MM.1S (cell line): ENCODE data around the gene FGF11.

ENCODE experiments used
- DNase-seq: peaks from one replicate; pipeline ENCODE4 v3.0.0-alpha.2; 2015
- H2AFZ ChIP-seq: fragments of 300-600 bp; sonication (generic); 2 replicates; pipeline ENCODE4 v1.6.0; 2016; ENCODE audit warnings: antibody characterized with exemption, low read length
- H3F3A ChIP-seq: fragments of 300-600 bp; sonication (generic); 2 replicates; pipeline ENCODE4 v1.6.1; 2016; ENCODE audit warnings: mild to moderate bottlenecking, antibody characterized with exemption, low read length, moderate library complexity, mixed read lengths; ENCODE audit not compliant: insufficient read depth
- H3K27ac ChIP-seq: fragments of 300-600 bp; sonication (generic); 2 replicates; pipeline ENCODE4 v1.5.1; 2016; ENCODE audit warnings: mild to moderate bottlenecking, low read length
- H3K27me3 ChIP-seq: fragments of 300-600 bp; sonication (generic); replicated peaks from 2 replicates; pipeline ENCODE4 v1.6.0; 2016; ENCODE audit warnings: low read length; ENCODE audit not compliant: insufficient read depth
- H3K36me3 ChIP-seq: fragments of 300-600 bp; sonication (generic); replicated peaks from 2 replicates; pipeline ENCODE4 v1.6.1; 2016; ENCODE audit warnings: mild to moderate bottlenecking, low read length, mixed read lengths; ENCODE audit not compliant: insufficient read depth
- H3K4me1 ChIP-seq: fragments of 300-600 bp; sonication (generic); 2 replicates; pipeline ENCODE4 v1.6.1; 2016; ENCODE audit warnings: low read length, mixed read lengths
- H3K4me2 ChIP-seq: fragments of 300-600 bp; sonication (generic); 2 replicates; pipeline ENCODE4 v1.6.0; 2016; ENCODE audit warnings: low read depth, low read length
- H3K4me3 ChIP-seq: fragments of 300-600 bp; sonication (generic); 2 replicates; pipeline ENCODE4 v1.5.1; 2016; ENCODE audit warnings: low read length, mixed read lengths
- H3K79me2 ChIP-seq: fragments of 300-600 bp; sonication (generic); 2 replicates; pipeline ENCODE4 v1.6.1; 2016; ENCODE audit warnings: mixed run types, low read length, mixed read lengths
- H3K9ac ChIP-seq: fragments of 300-600 bp; sonication (generic); 2 replicates; pipeline ENCODE4 v1.6.1; 2016; ENCODE audit warnings: low read length, mixed read lengths
- H3K9me2 ChIP-seq: fragments of 300-600 bp; sonication (generic); replicated peaks from 2 replicates; pipeline ENCODE4 v1.6.1; 2016; ENCODE audit warnings: mild to moderate bottlenecking, low read length, mixed read lengths; ENCODE audit not compliant: insufficient read depth
- H3K9me3 ChIP-seq: fragments of 300-600 bp; sonication (generic); replicated peaks from 2 replicates; pipeline ENCODE4 v1.6.1; 2016; ENCODE audit warnings: mild to moderate bottlenecking, low read length, mixed read lengths; ENCODE audit not compliant: insufficient read depth
- H4K20me1 ChIP-seq: fragments of 300-600 bp; sonication (generic); 2 replicates; pipeline ENCODE4 v1.6.1; 2016; ENCODE audit warnings: mild to moderate bottlenecking, low read length, moderate library complexity, mixed read lengths; ENCODE audit not compliant: insufficient read depth
- EZH2 ChIP-seq: fragments of 300-600 bp; sonication (generic); optimal IDR thresholded peaks from 2 replicates; pipeline ENCODE3; 2017; ENCODE audit warnings: low read depth, mild to moderate bottlenecking, antibody characterized with exemption, low read length, mixed read lengths
- EZH2phosphoT487 ChIP-seq: fragments of 300-600 bp; sonication (generic); IDR thresholded peaks from 2 replicates; pipeline ENCODE4 v1.6.1; 2018; ENCODE audit warnings: antibody characterized with exemption, low read length
- TF ChIP-seq, protein P1 (sequence below): fragments of 300-600 bp; sonication (generic); IDR thresholded peaks from 2 replicates; pipeline ENCODE4 v1.5.1; 2016; ENCODE audit warnings: antibody characterized with exemption, low read length, mixed read lengths

FGF11 gene

GRCh38 chr17:7442142-7442541 is 2.8 kb downstream of the FGF11 start:
- H3K4me3 ChIP-seq = no peak overlapping the region
- peaks cover 88% of the 10 kb centered on the region for H3K27me3 ChIP-seq
- no peak overlapping the region for H3K9ac ChIP-seq
- no peak overlapping the region for H3K4me2 ChIP-seq
- DNase-seq = no peak
- H3K36me3 ChIP-seq = no peaks in the 10 kb centered on the region
- no peak overlapping the region for H2AFZ ChIP-seq
- H3K9me2 ChIP-seq = no peaks in the 10 kb centered on the region
- no peaks in the 10 kb centered on the region for H3K79me2 ChIP-seq
- H3K27ac ChIP-seq = no peak overlapping the region
- no peaks in the 10 kb centered on the region for H3K9me3 ChIP-seq
- H3K4me1 ChIP-seq = peaks cover 2% of the 10 kb centered on the region; the same call in 1 of the 2 replicates
- H3F3A ChIP-seq = no peaks in the 10 kb centered on the region
- H4K20me1 ChIP-seq = no peaks in the 10 kb centered on the region
- no peak for TF ChIP-seq EZH2
- no peak for TF ChIP-seq EZH2phosphoT487
- TF ChIP-seq, protein P1, sequence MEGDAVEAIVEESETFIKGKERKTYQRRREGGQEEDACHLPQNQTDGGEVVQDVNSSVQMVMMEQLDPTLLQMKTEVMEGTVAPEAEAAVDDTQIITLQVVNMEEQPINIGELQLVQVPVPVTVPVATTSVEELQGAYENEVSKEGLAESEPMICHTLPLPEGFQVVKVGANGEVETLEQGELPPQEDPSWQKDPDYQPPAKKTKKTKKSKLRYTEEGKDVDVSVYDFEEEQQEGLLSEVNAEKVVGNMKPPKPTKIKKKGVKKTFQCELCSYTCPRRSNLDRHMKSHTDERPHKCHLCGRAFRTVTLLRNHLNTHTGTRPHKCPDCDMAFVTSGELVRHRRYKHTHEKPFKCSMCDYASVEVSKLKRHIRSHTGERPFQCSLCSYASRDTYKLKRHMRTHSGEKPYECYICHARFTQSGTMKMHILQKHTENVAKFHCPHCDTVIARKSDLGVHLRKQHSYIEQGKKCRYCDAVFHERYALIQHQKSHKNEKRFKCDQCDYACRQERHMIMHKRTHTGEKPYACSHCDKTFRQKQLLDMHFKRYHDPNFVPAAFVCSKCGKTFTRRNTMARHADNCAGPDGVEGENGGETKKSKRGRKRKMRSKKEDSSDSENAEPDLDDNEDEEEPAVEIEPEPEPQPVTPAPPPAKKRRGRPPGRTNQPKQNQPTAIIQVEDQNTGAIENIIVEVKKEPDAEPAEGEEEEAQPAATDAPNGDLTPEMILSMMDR = no peak

DNA sequence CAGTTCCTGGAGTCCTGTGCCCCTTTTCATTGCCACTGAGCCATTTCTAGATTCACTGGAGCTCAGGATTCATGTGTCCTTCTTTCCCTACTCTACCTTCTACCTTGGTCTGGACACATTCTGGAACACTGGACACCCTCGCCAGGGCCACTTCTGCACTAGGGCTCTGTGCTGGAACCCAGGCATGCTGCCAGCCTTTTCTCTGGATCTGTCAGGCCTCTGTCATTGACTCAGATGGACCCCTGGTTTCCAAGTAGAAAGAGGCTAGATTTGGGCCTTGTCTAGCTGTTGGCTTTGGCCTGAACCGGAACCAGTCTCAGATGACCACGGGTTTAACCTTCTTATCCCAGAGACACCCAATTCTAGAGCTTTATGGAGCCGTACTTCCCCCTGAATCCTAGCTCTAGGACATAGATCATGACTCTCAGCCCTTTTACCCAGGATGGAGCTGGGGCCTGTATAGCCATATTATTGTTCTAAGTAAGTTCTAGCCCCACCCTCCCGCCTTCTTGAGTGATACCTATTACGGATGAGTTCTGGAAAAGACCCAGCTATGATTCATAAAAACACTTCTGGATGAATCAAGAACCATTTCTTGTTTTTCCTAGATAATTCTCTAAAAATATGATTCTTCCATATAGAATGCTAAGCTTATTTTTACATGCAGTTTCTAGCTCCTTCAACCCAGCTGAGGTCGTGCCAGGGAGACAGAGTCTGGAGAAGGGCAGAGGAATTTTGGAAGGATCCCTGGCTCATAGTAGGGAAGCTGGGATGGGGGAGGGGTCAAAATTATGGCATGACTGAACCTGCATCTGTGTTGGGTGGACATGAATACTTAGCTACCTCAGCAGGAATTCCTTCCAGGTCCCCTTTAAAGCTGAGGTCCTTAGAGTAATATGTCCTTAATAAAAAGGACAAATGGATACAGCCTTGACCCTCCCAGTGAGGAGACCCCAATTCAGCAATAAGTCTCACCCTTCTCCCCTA is 4.5 kb downstream of the FGF11 start:
- Histone ChIP-seq H3F3A (no peaks in the 10 kb centered on the region), H3K27me3 (peaks cover 94% of the 10 kb centered on the region), H3K9ac (no peak overlapping the region), H3K9me2 (no peaks in the 10 kb centered on the region), H4K20me1 (no peaks in the 10 kb centered on the region), H3K79me2 (no peaks in the 10 kb centered on the region), H2AFZ (no peak overlapping the region), H3K27ac (no peak overlapping the region), H3K4me1 (no peaks in the 10 kb centered on the region), H3K4me3 (no peak overlapping the region), H3K4me2 (no peak overlapping the region), H3K36me3 (no peaks in the 10 kb centered on the region), H3K9me3 (no peaks in the 10 kb centered on the region)
- DNase-seq = no peak
- TF ChIP-seq EZH2phosphoT487 (no peak), EZH2 (no peak)
- TF ChIP-seq, protein P1 = no peak

DNA sequence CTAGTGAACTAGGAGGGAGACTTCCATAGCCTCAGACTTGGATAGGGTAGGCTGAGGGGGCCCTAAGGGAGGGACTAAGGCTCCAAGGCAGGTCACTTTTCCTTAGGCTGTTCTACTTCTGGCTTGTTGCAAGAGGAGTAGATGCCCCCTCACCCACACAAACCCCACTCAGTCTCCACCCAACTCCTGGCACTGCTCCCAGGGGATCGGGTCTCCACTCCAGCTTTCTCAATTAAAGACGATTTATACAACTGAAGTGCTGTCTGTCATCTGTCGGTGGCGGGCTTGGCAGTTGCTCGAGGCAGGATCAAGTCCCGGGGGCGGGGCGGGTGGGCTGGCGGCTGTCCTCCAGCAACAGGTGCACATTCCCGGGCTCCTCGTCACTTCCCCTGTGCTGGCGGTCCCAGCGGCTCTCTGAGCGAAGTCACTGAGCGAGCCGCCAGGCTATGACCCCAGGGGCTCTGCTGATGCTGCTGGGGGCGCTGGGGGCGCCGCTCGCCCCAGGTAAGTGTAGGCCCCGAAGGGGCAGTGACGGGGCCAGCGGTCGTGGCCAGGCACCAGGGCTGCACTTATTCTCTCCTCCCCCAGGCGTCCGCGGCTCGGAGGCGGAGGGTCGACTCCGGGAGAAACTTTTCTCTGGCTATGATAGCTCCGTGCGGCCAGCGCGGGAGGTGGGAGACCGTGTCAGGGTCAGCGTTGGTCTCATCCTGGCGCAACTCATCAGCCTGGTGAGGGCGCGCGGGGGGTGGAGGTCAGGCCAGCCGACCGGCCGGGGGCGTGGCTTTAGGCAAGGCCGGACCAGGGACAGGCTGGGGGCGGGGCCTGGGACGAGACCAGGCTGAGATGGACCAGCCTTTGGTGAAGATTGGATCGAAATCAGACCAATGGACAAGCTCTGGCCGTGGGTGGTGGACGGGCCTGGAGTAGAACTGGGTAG is 5.6 kb downstream of the FGF11 start, which contains the start of gene CHRNB1:
Gene CHRNB1 (plus strand): TSS at position 380 of the 937 bp plus-strand sequence. CDS start 67 bp downstream, at position 447.
- H3K79me2 ChIP-seq = no peaks in the 10 kb centered on the region
- H3K9me3 ChIP-seq = no peaks in the 10 kb centered on the region
- peak within 1 kb of the TSS; percentile 52; the same call in 1 of the 2 replicates for H3K4me2 ChIP-seq
- DNase-seq = no peak
- no peak for TF ChIP-seq EZH2
- H3K27ac ChIP-seq = no peak within 1 kb of the TSS
- H3F3A ChIP-seq = no peaks in the 10 kb centered on the region
- no peaks in the 10 kb centered on the region for H4K20me1 ChIP-seq
- H3K27me3 ChIP-seq = peaks cover 88% of the 10 kb centered on the region
- no peak within 1 kb of the TSS for H3K9ac ChIP-seq
- no peak within 1 kb of the TSS for H2AFZ ChIP-seq
- no peaks in the 10 kb centered on the region for H3K4me1 ChIP-seq
- no peak within 1 kb of the TSS for H3K4me3 ChIP-seq
- no peaks in the 10 kb centered on the region for H3K9me2 ChIP-seq
- no peaks in the 10 kb centered on the region for H3K36me3 ChIP-seq
